GM21381 (cell line): ENCODE data around the gene TASOR2.
A peak's percentile ranks its signal among the peaks of the same experiment; 100 is the strongest.

ENCODE experiments used
- ATAC-seq: cut with Tn5 transposase; IDR thresholded peaks from one replicate; pipeline ENCODE4 v1.9.1; 2021; ENCODE audit warnings: mild to moderate bottlenecking, moderate library complexity; ENCODE audit not compliant: unreplicated experiment

Gene TASOR2

DNA sequence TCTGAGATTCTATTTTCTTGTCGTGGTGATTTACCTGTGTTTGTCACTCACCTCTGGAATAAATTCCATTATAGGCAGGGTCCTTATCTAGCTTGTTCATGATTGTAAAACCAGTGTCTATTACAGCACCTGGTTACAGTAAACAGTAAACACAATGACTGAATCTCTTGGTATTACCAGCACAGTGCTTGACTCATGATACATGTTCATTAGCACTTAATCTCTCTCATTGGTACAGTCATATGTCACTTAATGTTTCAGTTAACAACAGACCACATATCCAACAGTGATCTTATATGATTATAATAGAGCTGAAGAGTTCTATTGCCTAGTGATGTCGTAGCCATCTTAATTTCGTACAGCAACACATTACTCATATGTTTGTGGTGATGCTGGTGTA is 1.6 kb upstream of the TASOR2 start:
- no peak for ATAC-seq

DNA sequence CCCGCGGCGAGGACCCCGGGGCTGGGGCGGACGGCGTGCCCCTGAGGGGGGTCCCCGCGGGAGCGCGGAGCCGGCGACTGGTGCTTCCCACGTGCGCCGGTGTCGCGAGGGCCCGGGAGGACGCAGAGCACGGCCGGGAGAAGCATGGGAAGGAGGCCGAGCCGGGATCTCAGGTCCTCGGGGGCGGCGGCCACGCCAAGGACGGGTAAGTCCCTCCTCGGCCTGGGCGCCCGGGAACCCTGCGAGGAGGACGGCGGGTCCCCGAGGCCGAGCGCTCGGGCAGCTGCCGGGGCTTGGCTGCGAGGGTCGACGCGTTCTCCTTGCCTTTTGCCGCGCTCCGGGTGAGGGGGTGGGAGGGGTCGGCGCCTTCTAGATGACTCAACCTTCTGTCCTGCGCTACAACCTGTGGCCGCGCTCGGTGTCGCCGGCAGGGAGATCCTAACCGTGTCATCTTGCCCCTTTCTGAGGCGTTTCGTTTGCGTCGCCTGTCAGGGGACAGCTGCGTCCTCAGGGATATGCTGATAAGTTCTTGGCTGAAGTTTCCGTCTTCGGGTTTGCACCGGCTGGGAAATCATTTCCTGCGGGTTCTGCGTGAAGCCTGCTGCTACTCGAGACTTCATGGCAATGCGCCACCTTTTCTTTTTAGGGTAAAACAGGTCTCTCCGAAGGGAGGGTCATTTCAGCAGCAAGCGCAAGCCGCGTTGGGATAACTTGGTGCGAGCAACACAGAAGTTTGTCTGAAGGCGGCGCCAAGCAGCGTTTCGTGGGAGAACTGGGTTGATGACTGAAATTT is 529 bp downstream of the TASOR2 start:
- peak; percentile 37 for ATAC-seq

GRCh38 chr10:5685764-5686240 is 1.2 kb downstream of the TASOR2 start:
- ATAC-seq, result no peak

- no peak for ATAC-seq
Measured at GRCh38 chr10:5688587-5688986, 3.9 kb downstream of the TASOR2 start.

DNA sequence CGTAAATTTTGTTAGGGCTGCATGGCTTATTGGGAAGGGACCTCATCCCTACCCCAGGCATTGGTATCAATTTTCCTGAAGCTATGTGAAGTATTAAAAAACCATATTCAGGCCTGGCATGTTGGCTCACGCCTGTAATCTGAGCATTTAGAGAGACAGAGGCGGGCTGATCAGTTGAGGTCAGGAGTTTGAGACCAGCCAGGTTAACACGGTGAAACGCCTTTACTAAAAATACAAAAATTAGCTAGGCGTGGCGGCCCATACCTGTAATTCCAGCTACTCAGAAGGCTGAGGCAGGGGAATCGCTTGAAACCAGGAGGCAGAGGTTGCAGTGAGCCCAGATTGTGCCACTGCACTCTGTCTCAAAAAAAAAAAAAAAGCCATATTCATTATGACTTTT is 7.1 kb downstream of the TASOR2 start:
- no peak for ATAC-seq

GRCh38 chr10:5692461-5693358 is 8.1 kb downstream of the TASOR2 start:
- ATAC-seq, result peak; percentile 76

DNA sequence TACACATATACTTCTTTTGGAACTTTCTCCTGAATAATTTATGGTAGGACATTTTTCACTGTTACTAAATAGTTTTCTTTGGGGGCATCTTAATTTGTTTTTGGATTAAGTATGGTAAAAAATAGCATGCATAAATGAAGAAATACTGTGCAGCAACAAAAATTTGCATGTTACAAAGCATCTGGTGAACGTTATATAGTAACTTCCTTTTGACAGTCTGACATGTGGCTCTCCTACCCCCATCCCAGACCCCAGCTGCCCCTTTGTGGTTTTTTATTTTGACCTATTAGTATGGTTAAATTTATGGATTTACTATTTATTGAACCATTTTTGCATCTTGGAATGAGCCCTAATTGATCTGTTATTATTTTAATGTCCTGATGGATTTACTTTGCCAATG is 9.9 kb downstream of the TASOR2 start:
- ATAC-seq, result no peak

- no peak for ATAC-seq
Measured at GRCh38 chr10:5697342-5697741, 12.7 kb downstream of the TASOR2 start.

DNA sequence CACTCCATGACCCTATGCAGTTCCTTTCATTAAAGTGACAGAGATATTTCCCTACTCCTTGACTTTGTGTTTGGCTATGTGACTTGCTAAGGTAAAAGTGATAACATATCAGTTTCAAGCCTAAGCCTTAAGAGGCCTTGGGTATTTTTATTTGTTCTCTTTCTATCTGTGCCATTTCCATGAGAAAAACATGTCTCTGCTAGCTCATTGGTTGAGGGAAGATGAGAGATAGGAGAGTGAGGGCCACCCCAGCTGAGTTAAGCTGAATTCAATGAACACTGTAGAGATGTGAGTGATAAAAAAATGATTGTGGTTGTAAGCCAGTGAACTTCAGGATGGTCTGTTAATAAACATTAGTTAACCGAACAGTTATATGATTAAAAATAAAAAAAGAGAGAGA is 13.4 kb downstream of the TASOR2 start:
- no peak for ATAC-seq

DNA sequence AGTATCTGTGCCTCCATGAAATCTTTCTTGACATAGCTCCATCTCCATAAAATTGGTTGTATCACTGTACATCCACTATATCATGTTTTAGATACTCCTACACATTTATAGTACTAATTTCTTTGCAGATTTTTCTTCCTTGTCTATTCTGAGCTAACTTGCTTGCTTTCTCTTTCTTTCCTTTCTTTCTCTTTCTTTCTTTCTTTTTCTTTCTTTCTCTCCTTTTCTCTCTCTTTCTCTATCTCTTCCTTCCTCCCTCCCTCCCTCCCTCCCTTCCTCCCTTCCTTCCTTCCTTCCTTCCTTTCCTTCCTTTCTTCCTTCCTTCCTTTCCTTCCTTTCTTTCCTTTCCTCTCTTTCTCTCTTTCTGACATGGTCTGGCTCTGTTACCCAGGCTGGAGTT is 23.7 kb downstream of the TASOR2 start:
- no peak for ATAC-seq

DNA sequence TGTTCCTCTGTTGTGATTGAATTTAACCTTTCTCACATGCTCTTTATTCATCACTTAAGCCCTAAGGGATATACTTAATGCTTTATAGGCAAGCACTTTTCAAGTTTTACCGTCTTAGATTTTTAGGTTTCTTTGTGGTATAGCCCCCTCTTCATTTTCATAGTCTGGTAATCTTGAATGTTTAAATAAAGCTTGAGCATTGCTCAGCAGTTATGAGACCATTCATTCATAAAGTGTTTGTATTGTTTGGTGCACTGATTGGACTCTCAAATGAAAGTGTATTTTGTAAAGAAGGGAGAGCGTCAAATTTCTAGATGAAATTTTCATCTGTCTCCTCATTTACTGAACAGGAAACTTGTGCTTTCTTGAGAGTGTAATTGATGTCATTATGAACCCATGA is 25.2 kb downstream of the TASOR2 start:
- no peak for ATAC-seq

GRCh38 chr10:5710859-5711258 is 26.2 kb downstream of the TASOR2 start:
- ATAC-seq, result no peak

GRCh38 chr10:5711642-5712041 is 27.0 kb downstream of the TASOR2 start:
- no peak for ATAC-seq

- no peak for ATAC-seq
Measured at GRCh38 chr10:5719546-5719945, 34.9 kb downstream of the TASOR2 start.

DNA sequence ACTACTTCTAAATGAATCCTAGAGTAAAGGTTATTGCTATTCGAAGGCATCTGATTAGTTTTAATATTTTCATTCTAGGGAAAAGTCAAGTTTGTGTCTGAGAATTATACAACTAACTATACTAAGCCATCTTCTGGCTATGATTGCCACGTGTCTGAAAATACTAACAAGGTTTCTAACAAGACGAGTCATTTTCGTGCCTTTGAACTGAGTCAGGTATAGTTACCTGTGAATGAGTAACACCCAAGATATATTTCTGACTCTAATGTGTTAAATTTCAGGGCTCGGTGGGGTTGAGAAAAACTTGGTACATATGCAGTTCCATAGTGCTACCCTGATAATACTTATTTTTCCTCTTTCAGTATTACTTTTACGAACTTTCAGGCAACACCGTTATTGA is 35.5 kb downstream of the TASOR2 start:
- ATAC-seq, result no peak

- ATAC-seq, result no peak
Measured at GRCh38 chr10:5723692-5724091, 39.1 kb downstream of the TASOR2 start.

- ATAC-seq, result no peak
Measured at GRCh38 chr10:5730766-5731165, 46.1 kb downstream of the TASOR2 start.

- ATAC-seq, result no peak
Measured at GRCh38 chr10:5731559-5731958, 46.9 kb downstream of the TASOR2 start.

DNA sequence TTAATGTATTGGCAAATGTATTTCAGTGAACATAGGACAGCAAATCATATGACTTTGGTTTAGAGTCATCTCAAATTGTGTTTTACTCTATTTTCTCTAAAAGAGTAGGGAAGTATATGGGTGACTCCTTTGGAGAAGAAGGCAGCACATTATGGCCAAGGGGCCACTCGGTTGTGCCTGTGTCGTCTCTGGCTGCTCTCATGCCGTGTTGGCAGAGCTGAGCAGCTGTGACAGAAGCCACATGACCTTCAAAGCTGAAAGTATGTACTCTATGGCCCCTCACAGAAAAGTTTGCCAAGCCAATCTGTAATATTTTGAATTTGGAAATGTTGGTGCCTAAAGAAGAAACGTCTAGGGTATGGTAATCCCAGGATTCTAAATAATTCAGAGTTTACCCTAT is 47.5 kb downstream of the TASOR2 start:
- ATAC-seq, result no peak
